Upper lobe of left lung (tissue), 4 donors: ENCODE results near the gene NUDC.

Source experiments
- EP300 ChIP-seq, 4 donors: sonication (generic); formaldehyde crosslinking; IDR thresholded peaks; one replicate each; pipeline ENCODE4 v1.5.1; 2017; ENCODE audit warnings: antibody characterized with exemption in 4 of 4, control low read depth in 2 of 4
- POLR2A ChIP-seq, 4 donors: fragments of 450-650 bp; IDR thresholded peaks; one replicate each; pipeline ENCODE4 v1.5.1; 2016 to 2017; ENCODE audit warnings: antibody characterized with exemption in 4 of 4, mild to moderate bottlenecking in 2 of 4
- POLR2AphosphoS5 ChIP-seq, 2 donors: sonication (generic); formaldehyde crosslinking; IDR thresholded peaks; one replicate each; pipeline ENCODE4 v1.5.1; 2017; ENCODE audit warnings: antibody characterized with exemption in 2 of 2
- TF ChIP-seq, protein P1 (sequence below), 6 experiments: fragments of 450-650 bp in 4 of 6; fragments of 200-600 bp in 2 of 6; sonication (generic) in 2 of 6; IDR thresholded peaks; one replicate each; pipeline ENCODE4 v1.5.1; 2016 to 2019; ENCODE audit warnings: antibody characterized with exemption in 6 of 6

DNA sequence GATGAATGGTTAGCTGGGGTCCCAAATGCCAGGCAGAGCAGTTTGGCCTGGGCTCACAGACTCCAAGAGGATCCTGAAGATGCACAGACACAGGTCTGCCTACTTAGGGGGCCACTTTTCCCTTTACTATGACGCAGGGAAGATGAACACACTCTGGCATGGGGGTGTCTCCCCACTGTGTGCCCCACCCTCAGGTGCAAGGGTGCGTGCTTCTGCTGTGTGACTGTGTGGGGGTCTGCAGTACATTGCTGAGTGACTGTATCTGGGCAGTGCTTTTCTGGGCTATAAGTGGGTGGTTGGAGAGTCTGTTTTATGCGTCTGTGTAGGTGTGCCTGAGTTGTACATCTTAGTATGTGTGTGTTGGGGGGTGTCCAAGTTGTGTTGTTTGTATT, 11.6 kb upstream of the NUDC start:
- TF ChIP-seq, protein P1, sequence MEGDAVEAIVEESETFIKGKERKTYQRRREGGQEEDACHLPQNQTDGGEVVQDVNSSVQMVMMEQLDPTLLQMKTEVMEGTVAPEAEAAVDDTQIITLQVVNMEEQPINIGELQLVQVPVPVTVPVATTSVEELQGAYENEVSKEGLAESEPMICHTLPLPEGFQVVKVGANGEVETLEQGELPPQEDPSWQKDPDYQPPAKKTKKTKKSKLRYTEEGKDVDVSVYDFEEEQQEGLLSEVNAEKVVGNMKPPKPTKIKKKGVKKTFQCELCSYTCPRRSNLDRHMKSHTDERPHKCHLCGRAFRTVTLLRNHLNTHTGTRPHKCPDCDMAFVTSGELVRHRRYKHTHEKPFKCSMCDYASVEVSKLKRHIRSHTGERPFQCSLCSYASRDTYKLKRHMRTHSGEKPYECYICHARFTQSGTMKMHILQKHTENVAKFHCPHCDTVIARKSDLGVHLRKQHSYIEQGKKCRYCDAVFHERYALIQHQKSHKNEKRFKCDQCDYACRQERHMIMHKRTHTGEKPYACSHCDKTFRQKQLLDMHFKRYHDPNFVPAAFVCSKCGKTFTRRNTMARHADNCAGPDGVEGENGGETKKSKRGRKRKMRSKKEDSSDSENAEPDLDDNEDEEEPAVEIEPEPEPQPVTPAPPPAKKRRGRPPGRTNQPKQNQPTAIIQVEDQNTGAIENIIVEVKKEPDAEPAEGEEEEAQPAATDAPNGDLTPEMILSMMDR (IDR thresholded peaks at IDR 0.05), result no peak
- no peak for TF ChIP-seq EP300 (IDR thresholded peaks at IDR 0.05)
- TF ChIP-seq POLR2A (IDR thresholded peaks at IDR 0.05), result no peak
- TF ChIP-seq POLR2AphosphoS5 (IDR thresholded peaks at IDR 0.05), result no peak
